ENCODE data around the gene GPATCH1.
"Not testable (repeated sequence)": the region's sequence is repeated elsewhere in the genome, so short reads cannot be mapped to it uniquely, and the experiment has no call there.

The GPATCH1 gene

GRCh38 chr19:33159893-33160292, 78.9 kb downstream of the GPATCH1 start:
- DNase-seq (ENCODE audit: low read depth): no peak

- no peak for DNase-seq (ENCODE audit: low read depth)
Observed at GRCh38 chr19:33161201-33161600, 80.2 kb downstream of the GPATCH1 start.

- no peak for DNase-seq (ENCODE audit: low read depth)
Observed at GRCh38 chr19:33163481-33163880, 82.5 kb downstream of the GPATCH1 start.

GRCh38 chr19:33166037-33166436, 85.1 kb downstream of the GPATCH1 start:
- DNase-seq (ENCODE audit: low read depth): not testable (repeated sequence)

- no peak for DNase-seq (ENCODE audit: low read depth)
Observed at GRCh38 chr19:33167438-33167837, 86.5 kb downstream of the GPATCH1 start.

GRCh38 chr19:33168528-33168927, 87.5 kb downstream of the GPATCH1 start:
- no peak for DNase-seq (ENCODE audit: low read depth)

- no peak for DNase-seq (ENCODE audit: low read depth)
Observed at GRCh38 chr19:33171222-33171795, 90.3 kb downstream of the GPATCH1 start.

- DNase-seq (ENCODE audit: low read depth): no peak
Observed at GRCh38 chr19:33171916-33172359, 91.0 kb downstream of the GPATCH1 start.

- DNase-seq (ENCODE audit: low read depth): no peak
Observed at GRCh38 chr19:33174186-33174585, 93.2 kb downstream of the GPATCH1 start.

GRCh38 chr19:33175156-33175782, 94.3 kb downstream of the GPATCH1 start:
- no peak for DNase-seq (ENCODE audit: low read depth)

GRCh38 chr19:33175886-33176669, 95.1 kb downstream of the GPATCH1 start:
- no peak for DNase-seq (ENCODE audit: low read depth)

- DNase-seq (ENCODE audit: low read depth): peak; percentile 98
Observed at GRCh38 chr19:33176670-33177416, 95.9 kb downstream of the GPATCH1 start.

GRCh38 chr19:33177417-33177979, 96.5 kb downstream of the GPATCH1 start:
- no peak for DNase-seq (ENCODE audit: low read depth)

Measured in stimulated activated CD8-positive, alpha-beta memory T cell treated with anti-CD3 and anti-CD28 coated beads, Interleukin-4, amount 100 ng/mL, for 24 hours (primary cell).